Glutamatergic neuron (in vitro differentiated cells): Measurements from ENCODE around the gene NKX3-2. TPM values are rescaled to one million over a fixed set of nuclear protein-coding genes. Genes with fewer than 3 reads are reported as not detected.

Experiments used
- DNase-seq: peaks from one replicate; pipeline ENCODE4 v3.0.0; 2022
- H3K27ac Mint-ChIP-seq: one replicate; pipeline ENCODE4 v1.8.0; 2020; ENCODE audit warnings: mild to moderate bottlenecking, mixed read lengths, inconsistent platforms; ENCODE audit not compliant: unreplicated experiment
- H3K27me3 Mint-ChIP-seq: one replicate; pipeline ENCODE4 v1.8.0; 2020; ENCODE audit warnings: mild to moderate bottlenecking, moderate library complexity, mixed read lengths, inconsistent platforms; ENCODE audit not compliant: unreplicated experiment
- H3K36me3 Mint-ChIP-seq: one replicate; pipeline ENCODE4 v1.8.0; 2020; ENCODE audit warnings: mild to moderate bottlenecking, mixed read lengths, inconsistent platforms; ENCODE audit not compliant: unreplicated experiment
- H3K4me1 Mint-ChIP-seq: one replicate; pipeline ENCODE4 v1.8.0; 2020; ENCODE audit warnings: mild to moderate bottlenecking, low read depth, mixed read lengths, inconsistent platforms; ENCODE audit not compliant: unreplicated experiment
- H3K4me3 Mint-ChIP-seq: one replicate; pipeline ENCODE4 v1.8.0; 2020; ENCODE audit warnings: mild to moderate bottlenecking, mixed read lengths, inconsistent platforms; ENCODE audit not compliant: unreplicated experiment
- H3K9me3 Mint-ChIP-seq: one replicate; pipeline ENCODE4 v1.8.0; 2020; ENCODE audit warnings: mild to moderate bottlenecking, moderate library complexity, mixed read lengths, inconsistent platforms; ENCODE audit not compliant: unreplicated experiment
- total RNA-seq: library from RNA; stranded (reverse); fragmentation: NEBNext Ultra II Directional; extraction: Animal tissue kit (Norgen Biotek cat#: 25700); gene quantifications from one replicate; pipeline ENCODE4 v1.2.1, GENCODE V29; 2021; ENCODE audit not compliant: unreplicated experiment
- TF ChIP-seq, protein P1 (sequence below): fragments of 200-600 bp; sonication (generic); IDR thresholded peaks from one replicate; pipeline ENCODE4 v1.5.0; 2021; ENCODE audit not compliant: partially characterized antibody, unreplicated experiment

Gene NKX3-2
- total RNA-seq, 1 donor from 2014 or later: 0.25 TPM

DNA sequence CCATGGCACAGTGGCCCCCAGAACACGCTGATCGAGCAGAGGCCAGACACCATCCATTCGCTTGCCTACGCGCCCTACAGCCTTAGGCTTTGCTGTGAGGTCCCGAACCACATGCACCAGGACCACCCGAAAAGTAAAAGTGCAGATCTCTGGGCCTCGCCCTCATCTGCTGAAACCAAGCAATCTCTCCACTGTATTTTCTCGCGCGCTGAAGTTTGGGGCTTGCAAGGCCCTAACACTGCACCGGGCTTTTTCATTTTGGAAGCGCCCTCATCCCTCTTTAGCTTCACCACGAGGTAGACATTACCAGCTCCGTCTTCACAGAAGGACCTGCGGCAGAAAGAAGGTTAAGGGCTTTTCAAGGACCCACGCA, 21.2 kb downstream of the NKX3-2 start:
- DNase-seq: no peak
- H3K27ac Mint-ChIP-seq: no peak overlapping the region
- H3K4me3 Mint-ChIP-seq: peak overlapping the region; percentile 10
- TF ChIP-seq, protein P1, sequence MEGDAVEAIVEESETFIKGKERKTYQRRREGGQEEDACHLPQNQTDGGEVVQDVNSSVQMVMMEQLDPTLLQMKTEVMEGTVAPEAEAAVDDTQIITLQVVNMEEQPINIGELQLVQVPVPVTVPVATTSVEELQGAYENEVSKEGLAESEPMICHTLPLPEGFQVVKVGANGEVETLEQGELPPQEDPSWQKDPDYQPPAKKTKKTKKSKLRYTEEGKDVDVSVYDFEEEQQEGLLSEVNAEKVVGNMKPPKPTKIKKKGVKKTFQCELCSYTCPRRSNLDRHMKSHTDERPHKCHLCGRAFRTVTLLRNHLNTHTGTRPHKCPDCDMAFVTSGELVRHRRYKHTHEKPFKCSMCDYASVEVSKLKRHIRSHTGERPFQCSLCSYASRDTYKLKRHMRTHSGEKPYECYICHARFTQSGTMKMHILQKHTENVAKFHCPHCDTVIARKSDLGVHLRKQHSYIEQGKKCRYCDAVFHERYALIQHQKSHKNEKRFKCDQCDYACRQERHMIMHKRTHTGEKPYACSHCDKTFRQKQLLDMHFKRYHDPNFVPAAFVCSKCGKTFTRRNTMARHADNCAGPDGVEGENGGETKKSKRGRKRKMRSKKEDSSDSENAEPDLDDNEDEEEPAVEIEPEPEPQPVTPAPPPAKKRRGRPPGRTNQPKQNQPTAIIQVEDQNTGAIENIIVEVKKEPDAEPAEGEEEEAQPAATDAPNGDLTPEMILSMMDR: no peak
- peaks cover 40% of the 10 kb centered on the region for H3K27me3 Mint-ChIP-seq
- peaks cover 8% of the 10 kb centered on the region for H3K36me3 Mint-ChIP-seq
- peaks cover 6% of the 10 kb centered on the region for H3K9me3 Mint-ChIP-seq
- H3K4me1 Mint-ChIP-seq: no peaks in the 10 kb centered on the region

DNA sequence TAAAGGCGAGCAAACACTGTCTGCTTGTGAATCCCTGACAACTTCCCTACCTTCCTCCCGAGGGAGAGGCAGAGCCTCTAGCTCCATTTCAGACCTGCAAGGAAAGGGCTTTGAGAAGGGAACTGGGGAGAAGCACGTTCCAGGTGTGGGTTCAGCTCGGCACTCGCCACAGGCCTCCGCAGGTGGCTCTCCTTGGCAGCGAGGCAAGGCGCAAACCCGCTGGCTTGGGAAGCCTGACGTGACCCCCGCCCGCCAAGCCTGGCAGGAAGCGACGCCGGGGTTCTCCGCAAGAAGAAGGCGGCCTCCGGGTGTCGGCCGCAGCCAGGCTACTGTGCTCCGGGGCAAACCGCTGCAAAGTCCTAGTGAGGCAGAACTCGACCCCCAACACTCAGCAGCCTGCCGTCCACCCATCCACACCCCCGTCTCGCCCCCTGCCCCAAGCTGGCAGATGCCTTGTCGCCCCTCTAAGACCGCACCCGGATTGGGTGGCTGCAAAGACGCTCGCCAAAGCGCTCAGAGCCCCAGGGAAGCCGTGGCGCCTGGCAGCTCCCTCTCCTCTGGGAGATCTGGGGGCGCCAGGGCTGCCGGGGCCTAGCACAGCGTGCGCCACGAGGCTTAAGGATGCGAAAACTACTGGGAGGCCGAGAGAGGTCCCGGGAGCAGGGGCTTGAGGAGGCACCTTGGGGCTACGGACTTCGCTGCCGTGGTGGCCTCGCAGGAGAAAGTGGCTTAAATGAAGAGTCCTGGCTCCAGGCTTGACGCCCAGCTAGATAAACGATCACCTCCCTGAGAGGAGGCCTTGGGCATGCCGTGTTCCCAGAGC, 21.8 kb downstream of the NKX3-2 start:
- Mint-ChIP-seq H3K27ac (no peak overlapping the region), H3K9me3 (peaks cover 6% of the 10 kb centered on the region), H3K4me1 (no peaks in the 10 kb centered on the region), H3K27me3 (peaks cover 40% of the 10 kb centered on the region), H3K36me3 (peaks cover 8% of the 10 kb centered on the region), H3K4me3 (peak overlapping the region; percentile 38)
- TF ChIP-seq, protein P1: no peak
- DNase-seq: peak; percentile 37

DNA sequence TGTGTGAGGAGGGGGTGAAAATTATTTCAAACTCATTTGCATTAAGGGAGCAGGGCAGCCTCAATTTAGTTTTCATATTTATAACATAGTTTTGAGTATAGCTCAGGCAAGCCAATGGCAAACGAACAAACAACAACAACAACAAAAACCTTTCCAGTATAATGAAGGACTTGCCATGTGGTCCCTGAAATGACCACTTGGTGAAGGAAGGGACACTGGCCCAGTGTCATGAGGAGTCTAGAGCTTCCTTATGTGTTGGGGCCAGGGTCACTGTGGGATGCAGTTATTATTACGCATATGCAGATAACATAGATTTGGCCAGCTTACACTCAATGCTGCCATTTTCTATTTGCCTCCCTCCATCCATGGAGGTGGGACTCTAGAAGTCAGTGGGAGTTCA, 23.3 kb downstream of the NKX3-2 start:
- peaks cover 33% of the 10 kb centered on the region for H3K27me3 Mint-ChIP-seq
- no peak overlapping the region for H3K4me3 Mint-ChIP-seq
- H3K27ac Mint-ChIP-seq: no peak overlapping the region
- peaks cover 8% of the 10 kb centered on the region for H3K36me3 Mint-ChIP-seq
- H3K9me3 Mint-ChIP-seq: peaks cover 6% of the 10 kb centered on the region
- no peaks in the 10 kb centered on the region for H3K4me1 Mint-ChIP-seq
- TF ChIP-seq, protein P1: no peak
- DNase-seq: no peak

DNA sequence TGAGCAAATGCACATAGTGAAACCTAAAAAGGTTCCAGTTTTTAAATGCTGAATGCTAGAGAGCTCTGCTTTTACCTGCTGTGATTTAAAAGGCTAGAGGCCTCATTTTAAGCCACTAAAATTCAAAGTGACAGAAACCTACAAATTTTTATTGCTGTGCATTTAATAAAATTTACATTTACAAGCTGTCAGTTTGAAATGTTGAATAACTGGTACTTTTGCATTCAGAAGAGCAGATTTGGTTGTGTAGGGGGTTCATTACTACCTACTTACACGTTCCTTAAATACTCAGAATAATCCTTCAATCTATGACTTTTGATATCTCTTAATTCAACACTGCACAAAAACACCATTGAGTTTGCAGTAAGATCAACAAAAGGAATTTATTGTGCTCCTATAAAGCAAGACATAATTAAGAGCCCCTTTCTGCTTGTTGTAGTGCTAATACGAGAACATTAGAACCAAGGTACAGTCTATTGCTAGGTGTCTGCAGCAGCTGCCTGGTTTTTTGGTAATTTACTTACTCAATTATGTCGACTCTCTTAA, 27.9 kb downstream of the NKX3-2 start:
- DNase-seq: no peak
- Mint-ChIP-seq H3K27ac (no peak overlapping the region), H3K36me3 (no peaks in the 10 kb centered on the region), H3K27me3 (peaks cover 4% of the 10 kb centered on the region), H3K9me3 (no peaks in the 10 kb centered on the region), H3K4me1 (no peaks in the 10 kb centered on the region), H3K4me3 (no peak overlapping the region)
- TF ChIP-seq, protein P1: no peak

DNA sequence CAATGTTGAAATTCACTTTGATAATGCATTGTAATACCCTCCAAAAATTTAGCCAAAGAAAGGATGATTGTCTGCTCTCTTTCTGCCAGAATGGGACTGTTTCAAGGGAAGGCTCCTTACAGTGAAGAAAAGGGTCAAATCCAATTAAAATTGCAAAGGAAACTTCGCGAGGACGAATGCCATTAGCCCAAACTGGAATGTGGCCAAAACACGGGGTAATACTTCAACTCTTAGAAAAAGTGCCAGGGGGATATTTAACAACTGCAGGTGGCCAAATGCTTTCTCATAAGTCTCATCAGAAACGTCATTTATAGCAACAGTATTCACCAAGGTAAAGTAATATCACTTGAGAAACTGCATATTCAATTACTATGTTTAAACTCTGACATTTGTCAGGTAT, 29.0 kb downstream of the NKX3-2 start:
- H3K4me3 Mint-ChIP-seq: no peak overlapping the region
- no peak for DNase-seq
- no peak overlapping the region for H3K27ac Mint-ChIP-seq
- H3K36me3 Mint-ChIP-seq: no peaks in the 10 kb centered on the region
- H3K9me3 Mint-ChIP-seq: no peaks in the 10 kb centered on the region
- TF ChIP-seq, protein P1: no peak
- H3K27me3 Mint-ChIP-seq: no peaks in the 10 kb centered on the region
- H3K4me1 Mint-ChIP-seq: no peaks in the 10 kb centered on the region
